ENCODE measurements around the gene ZBTB46.

ZBTB46 gene

GRCh38 chr20:63809856-63810255 is 21.2 kb downstream of the ZBTB46 start:
- Histone ChIP-seq H3K9me3 (ENCODE audit: insufficient read depth, low read length) (no peaks in the 10 kb centered on the region), H3K9ac (ENCODE audit: low read length) (no peak overlapping the region), H4K20me1 (ENCODE audit: low read depth, low read length) (no peaks in the 10 kb centered on the region), H3K9me2 (replicated peaks; ENCODE audit: insufficient read depth, low read length) (no peaks in the 10 kb centered on the region), H3K36me3 (ENCODE audit: low read length) (no peaks in the 10 kb centered on the region), H2AFZ (ENCODE audit: low read depth, low read length, severe bottlenecking) (no peak overlapping the region), H3F3A (ENCODE audit: insufficient read depth) (no peaks in the 10 kb centered on the region), H3K4me2 (ENCODE audit: low read depth, low read length, poor library complexity, severe bottlenecking) (no peak overlapping the region), H3K4me3 (ENCODE audit: insufficient read depth, low read length, poor library complexity, severe bottlenecking) (no peak overlapping the region), H3K27me3 (ENCODE audit: low read length) (0 out of 2 replicates have a peak, but pooled peaks cover 2% of the 10 kb centered on the region), H3K79me2 (ENCODE audit: insufficient read depth, low read length) (no peaks in the 10 kb centered on the region), H3K27ac (ENCODE audit: low read depth, low read length) (no peak overlapping the region)
- TF ChIP-seq CTCF (IDR thresholded peaks at IDR 0.05; ENCODE audit: insufficient read depth, low read length, poor library complexity, severe bottlenecking) (no peak), EZH2phosphoT487 (conservative IDR thresholded peaks at IDR 0.05; ENCODE audit: low read length) (no peak)

GRCh38 chr20:63808964-63809674 is 21.9 kb downstream of the ZBTB46 start:
- TF ChIP-seq CTCF (IDR thresholded peaks at IDR 0.05; ENCODE audit: insufficient read depth, low read length, poor library complexity, severe bottlenecking) (no peak), EZH2phosphoT487 (conservative IDR thresholded peaks at IDR 0.05; ENCODE audit: low read length) (no peak)
- Histone ChIP-seq H3K9me2 (replicated peaks; ENCODE audit: insufficient read depth, low read length) (no peaks in the 10 kb centered on the region), H3F3A (ENCODE audit: insufficient read depth) (no peaks in the 10 kb centered on the region), H3K4me2 (ENCODE audit: low read depth, low read length, poor library complexity, severe bottlenecking) (no peak overlapping the region), H3K4me3 (ENCODE audit: insufficient read depth, low read length, poor library complexity, severe bottlenecking) (no peak overlapping the region), H4K20me1 (ENCODE audit: low read depth, low read length) (no peaks in the 10 kb centered on the region), H3K36me3 (ENCODE audit: low read length) (no peaks in the 10 kb centered on the region), H3K9me3 (ENCODE audit: insufficient read depth, low read length) (no peaks in the 10 kb centered on the region), H3K9ac (ENCODE audit: low read length) (no peak overlapping the region), H3K79me2 (ENCODE audit: insufficient read depth, low read length) (no peaks in the 10 kb centered on the region), H3K27ac (ENCODE audit: low read depth, low read length) (no peak overlapping the region), H2AFZ (ENCODE audit: low read depth, low read length, severe bottlenecking) (no peak overlapping the region), H3K27me3 (ENCODE audit: low read length) (0 out of 2 replicates have a peak, but pooled peaks cover 2% of the 10 kb centered on the region)

- Histone ChIP-seq H3K9me3 (ENCODE audit: insufficient read depth, low read length) (no peaks in the 10 kb centered on the region), H3K27ac (ENCODE audit: low read depth, low read length) (no peak overlapping the region), H3K9ac (ENCODE audit: low read length) (no peak overlapping the region), H3K79me2 (ENCODE audit: insufficient read depth, low read length) (no peaks in the 10 kb centered on the region), H3K9me2 (replicated peaks; ENCODE audit: insufficient read depth, low read length) (no peaks in the 10 kb centered on the region), H3K4me2 (ENCODE audit: low read depth, low read length, poor library complexity, severe bottlenecking) (no peak overlapping the region), H3K27me3 (ENCODE audit: low read length) (0 out of 2 replicates have a peak, but pooled peaks cover 2% of the 10 kb centered on the region), H3F3A (ENCODE audit: insufficient read depth) (no peaks in the 10 kb centered on the region), H3K4me3 (ENCODE audit: insufficient read depth, low read length, poor library complexity, severe bottlenecking) (no peak overlapping the region), H3K36me3 (ENCODE audit: low read length) (no peaks in the 10 kb centered on the region), H2AFZ (ENCODE audit: low read depth, low read length, severe bottlenecking) (no peak overlapping the region), H4K20me1 (ENCODE audit: low read depth, low read length) (no peaks in the 10 kb centered on the region)
- TF ChIP-seq CTCF (IDR thresholded peaks at IDR 0.05; ENCODE audit: insufficient read depth, low read length, poor library complexity, severe bottlenecking), result no peak
- TF ChIP-seq EZH2phosphoT487 (conservative IDR thresholded peaks at IDR 0.05; ENCODE audit: low read length), result no peak
Measured at GRCh38 chr20:63808145-63808724, 22.8 kb downstream of the ZBTB46 start.

Measured in SU-DHL-6 (cell line).